IMR-90 (cell line): Measurements from ENCODE around the gene SUV39H1. TPM values are rescaled to one million over a fixed set of nuclear protein-coding genes. Genes with fewer than 3 reads are reported as not detected.
"Not testable (repeated sequence)": the region's sequence is repeated elsewhere in the genome, so short reads cannot be mapped to it uniquely, and the experiment has no call there.

Experiments
- ATAC-seq: fragments of 200-7000 bp; cut with Tn5 transposase; 2 replicates; pipeline ENCODE4 v1.9.1; 2020; ENCODE audit warnings: low read depth, mild to moderate bottlenecking, moderate library complexity
- BruUV-seq: library from RNA; stranded (reverse); fragments of 400-500 nt; replicated peaks from 2 replicates; lab custom pipeline; 2021; lab: Mats Ljungman, UMichigan
- CTCF ChIA-PET: fragments of 300-600 bp; formaldehyde crosslinking; extraction: SDS; loops from one replicate; lab custom pipeline; 2021; ENCODE audit warnings: antibody characterized with exemption; lab: Yijun Ruan, JAX
- POLR2A ChIA-PET: fragments of 300-600 bp; sonication (Branson Sonifier 250); formaldehyde crosslinking; loops from one replicate; lab custom pipeline; 2022; ENCODE audit warnings: antibody characterized with exemption; ENCODE audit not compliant: unreplicated experiment; lab: Charles Lee
- DNase-seq: peaks from one replicate; pipeline ENCODE4 v3.0.0; 2013
- H2AFZ ChIP-seq: replicated peaks from 2 replicates; pipeline ENCODE3; 2013; ENCODE audit warnings: low read length, mild to moderate bottlenecking; ENCODE audit not compliant: poor library complexity
- H2AK5ac ChIP-seq: 2 replicates; pipeline ENCODE4 v1.6.1; 2013; ENCODE audit warnings: low read depth, low read length, inconsistent platforms
- H2AK9ac ChIP-seq: replicated peaks from 2 replicates; pipeline ENCODE3; 2013; ENCODE audit warnings: mild to moderate bottlenecking, low read depth, low read length, moderate library complexity; ENCODE audit not compliant: poor library complexity
- H2BK120ac ChIP-seq: 2 replicates; pipeline ENCODE4 v1.6.1; 2013; ENCODE audit warnings: low read depth, low read length, inconsistent platforms
- H2BK15ac ChIP-seq: 3 replicates; pipeline ENCODE4 v1.6.1; 2013; ENCODE audit warnings: low read depth, low read length, inconsistent platforms
- H2BK20ac ChIP-seq: 2 replicates; pipeline ENCODE4 v1.6.1; 2013; ENCODE audit warnings: low read depth, mild to moderate bottlenecking, inconsistent platforms, low read length, moderate library complexity
- H2BK5ac ChIP-seq: 2 replicates; pipeline ENCODE4 v1.6.1; 2013; ENCODE audit warnings: mild to moderate bottlenecking, low read depth, low read length, inconsistent platforms; ENCODE audit not compliant: poor library complexity, severe bottlenecking
- H3K14ac ChIP-seq: replicated peaks from 2 replicates; pipeline ENCODE4 v1.6.1; 2013; ENCODE audit warnings: low read depth, low read length, inconsistent platforms
- H3K18ac ChIP-seq: 2 replicates; pipeline ENCODE4 v1.6.1; 2013; ENCODE audit warnings: low read depth, low read length, control low read depth
- H3K23ac ChIP-seq: 2 replicates; pipeline ENCODE4 v1.6.1; 2013; ENCODE audit warnings: low read depth, low read length, inconsistent platforms
- H3K27ac ChIP-seq: 2 replicates; pipeline ENCODE4 v1.5.1; 2013; ENCODE audit warnings: mild to moderate bottlenecking, control low read depth, low read length; ENCODE audit not compliant: insufficient read depth
- H3K27me3 ChIP-seq: 2 replicates; pipeline ENCODE4 v1.6.1; 2013; ENCODE audit warnings: low read length; ENCODE audit not compliant: control insufficient read depth, insufficient read depth
- H3K36me3 ChIP-seq: 2 replicates; pipeline ENCODE4 v1.6.1; 2013; ENCODE audit warnings: low read length, mixed read lengths; ENCODE audit not compliant: control insufficient read depth, insufficient read depth
- H3K4ac ChIP-seq: 2 replicates; pipeline ENCODE4 v1.6.1; 2013; ENCODE audit warnings: low read depth, low read length, inconsistent platforms
- H3K4me1 ChIP-seq: 2 replicates; pipeline ENCODE4 v1.6.1; 2013; ENCODE audit warnings: low read length, mixed read lengths; ENCODE audit not compliant: control insufficient read depth, insufficient read depth
- H3K4me2 ChIP-seq: 2 replicates; pipeline ENCODE4 v1.6.1; 2013; ENCODE audit warnings: low read depth, mild to moderate bottlenecking, control low read depth, low read length, moderate library complexity
- H3K4me3 ChIP-seq: 2 replicates; pipeline ENCODE4 v1.5.1; 2013; ENCODE audit warnings: low read depth, mild to moderate bottlenecking, control low read depth, low read length, moderate library complexity; ENCODE audit not compliant: insufficient read depth
- H3K56ac ChIP-seq: 2 replicates; pipeline ENCODE4 v1.6.1; 2013; ENCODE audit warnings: low read length, inconsistent platforms; ENCODE audit not compliant: insufficient read depth; ENCODE audit errors: extremely low read depth
- H3K79me1 ChIP-seq, 2 experiments: 2 replicates each; pipeline ENCODE4 v1.6.1; 2013; ENCODE audit warnings: low read length in 2 of 2, inconsistent platforms in 1 of 2, low read depth in 1 of 2
- H3K9ac ChIP-seq: 2 replicates; pipeline ENCODE4 v1.6.1; 2013; ENCODE audit warnings: low read depth, low read length, control low read depth
- H3K9me1 ChIP-seq: 2 replicates; pipeline ENCODE4 v1.6.1; 2013; ENCODE audit warnings: low read length, inconsistent platforms; ENCODE audit not compliant: insufficient read depth
- H3K9me3 ChIP-seq: 2 replicates; pipeline ENCODE4 v1.6.1; 2013; ENCODE audit warnings: low read length; ENCODE audit not compliant: control insufficient read depth, insufficient read depth
- H4K20me1 ChIP-seq: 2 replicates; pipeline ENCODE4 v1.6.1; 2013; ENCODE audit warnings: low read length, inconsistent platforms; ENCODE audit not compliant: insufficient read depth
- H4K5ac ChIP-seq: 2 replicates; pipeline ENCODE4 v1.6.1; 2013; ENCODE audit warnings: mild to moderate bottlenecking, low read depth, low read length, control low read depth
- H4K8ac ChIP-seq, 2 experiments: 2 replicates each; pipeline ENCODE4 v1.6.1; 2013; ENCODE audit warnings: low read depth in 2 of 2, low read length in 2 of 2, control low read depth in 1 of 2, inconsistent platforms in 1 of 2
- H4K91ac ChIP-seq: 2 replicates; pipeline ENCODE4 v1.6.1; 2013; ENCODE audit warnings: low read depth, low read length, inconsistent platforms; ENCODE audit not compliant: insufficient read depth
- WGBS, 2 experiments: methylation state at CpG; one replicate each; pipeline versions ENCODE4 v1.1.5 to v1.1.7; 2013; ENCODE audit warnings: missing lambda C conversion rate in 2 of 2; ENCODE audit not compliant: insufficient read length in 1 of 2; ENCODE audit errors: extremely low coverage in 2 of 2; 5-methylcytosine and 5-hydroxymethylcytosine counted together
- dilution Hi-C: fragments of 300-500 bp; cut with HindIII; formaldehyde crosslinking; loops from one replicate; pipeline ENCODE4 v1.14.3; 2018; ENCODE audit warnings: low sequenced_read_pairs; ENCODE audit not compliant: unreplicated experiment
- in situ Hi-C: fragments of 300-500 bp; cut with MboI; formaldehyde crosslinking; loops from 3 replicates; pipeline ENCODE4 v1.14.3; 2019; ENCODE audit warnings: low sequenced_read_pairs, inconsistent platforms, mixed read lengths
- intact Hi-C: fragments of 100-400 bp; cut with micrococcal nuclease; formaldehyde crosslinking; loops from 2 replicates; pipeline ENCODE4 v1.10.0; 2022
- polyA plus RNA-seq, 3 experiments: library from polyadenylated mRNA; depleted of rRNA; stranded (reverse); fragments of >200 nt; gene quantifications; 2 replicates each; pipeline ENCODE4 v1.2.3, GENCODE V29; 2012; ENCODE audit warnings: low replicate concordance in 1 of 3
- total RNA-seq: library from RNA; depleted of rRNA; stranded (reverse); fragments of >200 nt; gene quantifications from 2 replicates; pipeline ENCODE4 v1.2.3, GENCODE V29; 2012

The SUV39H1 gene
- total and polyA plus RNA-seq, 2 of the 4 experiments (the other 2 are of a cell fraction): 6.6 to 8.6 TPM

DNA sequence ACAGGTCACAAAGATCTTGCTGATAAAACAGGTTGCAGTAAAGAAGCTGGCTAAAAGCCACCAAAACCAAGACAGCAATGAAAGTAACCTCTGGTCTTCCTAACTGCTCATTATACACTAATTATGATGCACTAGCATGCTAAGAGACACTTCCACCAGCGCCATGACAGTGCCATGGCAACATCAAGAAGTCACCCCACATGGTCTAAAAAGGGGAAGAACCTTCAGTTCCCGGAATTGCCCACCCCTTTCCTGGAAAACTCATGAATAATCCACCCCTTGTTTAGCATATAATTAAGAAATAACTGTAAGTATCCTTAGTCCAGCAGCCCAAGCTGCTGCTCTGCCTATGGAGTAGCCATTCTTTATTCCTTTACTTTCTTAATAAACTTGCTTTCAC is 16.1 kb upstream of the SUV39H1 start:
- H2AK9ac ChIP-seq, H4K8ac ChIP-seq, ATAC-seq, BruUV-seq, H3K14ac ChIP-seq, intact Hi-C loops, H3K56ac ChIP-seq, H2BK15ac ChIP-seq, CTCF ChIA-PET, H3K18ac ChIP-seq, H3K9me1 ChIP-seq, H3K9ac ChIP-seq, H2AFZ ChIP-seq, H3K4ac ChIP-seq, H4K91ac ChIP-seq, H3K27ac ChIP-seq, H2BK120ac ChIP-seq, POLR2A ChIA-PET, H3K4me1 ChIP-seq, H2BK5ac ChIP-seq, H3K9me3 ChIP-seq, H3K4me3 ChIP-seq, dilution Hi-C loops, H3K36me3 ChIP-seq, H3K79me1 ChIP-seq, H4K20me1 ChIP-seq, H4K5ac ChIP-seq, H3K23ac ChIP-seq, in situ Hi-C loops, DNase-seq, H3K27me3 ChIP-seq, H2BK20ac ChIP-seq, H3K4me2 ChIP-seq, H2AK5ac ChIP-seq: not testable (repeated sequence)
- WGBS, 2 experiments: no CpG with 5 or more reads among the region's 2 CpGs

- POLR2A ChIA-PET: not testable (repeated sequence)
- WGBS, 2 experiments: no CpG with 5 or more reads among the region's 6 CpGs
Observed at GRCh38 chrX:48680925-48681324, 15.6 kb upstream of the SUV39H1 start.

More at GRCh38 chrX:48680925-48681324, 15.6 kb upstream of the SUV39H1 start:
- H3K36me3 ChIP-seq, H2BK15ac ChIP-seq, H4K5ac ChIP-seq, H3K27ac ChIP-seq, H4K8ac ChIP-seq, DNase-seq, H2AK9ac ChIP-seq, H2BK5ac ChIP-seq, H2AFZ ChIP-seq, H3K4me2 ChIP-seq, H3K56ac ChIP-seq, H3K4me3 ChIP-seq, H3K4me1 ChIP-seq, H3K23ac ChIP-seq, H2AK5ac ChIP-seq, H3K14ac ChIP-seq, in situ Hi-C loops, H3K9me1 ChIP-seq, H4K20me1 ChIP-seq, H3K9ac ChIP-seq, H3K79me1 ChIP-seq, CTCF ChIA-PET, H2BK20ac ChIP-seq, H2BK120ac ChIP-seq, H3K27me3 ChIP-seq, H3K18ac ChIP-seq, intact Hi-C loops, dilution Hi-C loops, H3K4ac ChIP-seq, BruUV-seq, H3K9me3 ChIP-seq, H4K91ac ChIP-seq, ATAC-seq: not testable (repeated sequence)
